Caco-2 (cell line): Measurements from ENCODE around the gene RPUSD3. TPM values are rescaled to one million over a fixed set of nuclear protein-coding genes. Genes with fewer than 3 reads are reported as not detected.
"Not testable (repeated sequence)": the region's sequence is repeated elsewhere in the genome, so short reads cannot be mapped to it uniquely, and the experiment has no call there.

ENCODE experiments used
- BruUV-seq: library from RNA; stranded (reverse); fragments of 400-500 nt; replicated peaks from 2 replicates; lab custom pipeline; 2021; lab: Mats Ljungman, UMichigan
- CTCF ChIA-PET: fragments of 300-600 bp; sonication (Branson Sonifier 250); formaldehyde crosslinking; loops from one replicate; lab custom pipeline; 2022; ENCODE audit warnings: antibody characterized with exemption; lab: Charles Lee
- POLR2A ChIA-PET: fragments of 300-600 bp; sonication (Branson Sonifier 250); formaldehyde crosslinking; loops from one replicate; lab custom pipeline; 2022; ENCODE audit warnings: antibody characterized with exemption; lab: Charles Lee
- DNase-seq, 2 experiments: peaks; one replicate each; pipeline versions ENCODE4 v3.0.0 to v3.0.0-alpha.2; 2020 to 2022
- H3K27me3 ChIP-seq: replicated peaks from 2 replicates; pipeline ENCODE4 v1.6.0; 2011; ENCODE audit warnings: low read length; ENCODE audit not compliant: control insufficient read depth, insufficient read depth
- H3K36me3 ChIP-seq: 2 replicates; pipeline ENCODE4 v1.5.1; 2011; ENCODE audit warnings: low read length; ENCODE audit not compliant: control insufficient read depth, insufficient read depth
- H3K4me1 ChIP-seq: fragments of 250-450 bp; sonication (Bioruptor Pico); 2 replicates; pipeline ENCODE4 v1.5.1; 2020; ENCODE audit warnings: mild to moderate bottlenecking
- H3K4me3 ChIP-seq: 2 replicates; pipeline ENCODE4 v1.5.1; 2011; ENCODE audit warnings: low read depth, mild to moderate bottlenecking, control low read depth, low read length
- H3K9me3 ChIP-seq: fragments of 250-450 bp; sonication (Bioruptor Pico); 2 replicates; pipeline ENCODE4 v1.5.1; 2020; ENCODE audit warnings: mild to moderate bottlenecking, moderate library complexity
- H3K27ac Mint-ChIP-seq: one replicate; pipeline ENCODE4 v1.8.0; 2022; ENCODE audit warnings: mixed read lengths; ENCODE audit not compliant: unreplicated experiment
- H3K27me3 Mint-ChIP-seq: one replicate; pipeline ENCODE4 v1.8.0; 2022; ENCODE audit warnings: mixed read lengths; ENCODE audit not compliant: insufficient read depth, unreplicated experiment
- H3K36me3 Mint-ChIP-seq: one replicate; pipeline ENCODE4 v1.8.0; 2022; ENCODE audit warnings: mild to moderate bottlenecking, mixed read lengths; ENCODE audit not compliant: insufficient read depth, unreplicated experiment
- H3K4me1 Mint-ChIP-seq: one replicate; pipeline ENCODE4 v1.8.0; 2022; ENCODE audit warnings: low read depth, mixed read lengths; ENCODE audit not compliant: unreplicated experiment
- H3K4me3 Mint-ChIP-seq: one replicate; pipeline ENCODE4 v1.8.0; 2022; ENCODE audit warnings: mild to moderate bottlenecking, moderate library complexity, mixed read lengths; ENCODE audit not compliant: unreplicated experiment
- H3K9me3 Mint-ChIP-seq: one replicate; pipeline ENCODE4 v1.8.0; 2022; ENCODE audit warnings: mixed read lengths; ENCODE audit not compliant: unreplicated experiment
- CTCF ChIP-seq, 2 experiments: fragments of 200-600 bp in 1 of 2; IDR thresholded peaks; 1 replicate in 1 of 2; 2 replicates in 1 of 2; pipeline versions ENCODE4 v1.5.1 to v1.8.0; 2011 to 2022; ENCODE audit warnings: antibody characterized with exemption in 1 of 2, control low read depth in 1 of 2, inconsistent platforms in 1 of 2, low read depth in 1 of 2, low read length in 1 of 2, mild to moderate bottlenecking in 1 of 2, moderate library complexity in 1 of 2; ENCODE audit not compliant: insufficient read depth in 1 of 2, severe bottlenecking in 1 of 2, unreplicated experiment in 1 of 2
- intact Hi-C: fragments of 100-400 bp; cut with micrococcal nuclease; formaldehyde crosslinking; loops from one replicate; pipeline ENCODE4 v1.10.0; 2022; ENCODE audit not compliant: unreplicated experiment
- total RNA-seq: library from RNA; stranded (reverse); gene quantifications from 2 replicates; pipeline ENCODE4 v1.2.3, GENCODE V29; 2022

Gene RPUSD3
- total RNA-seq, 1 experiment from 2014 or later: 61.8 TPM

- ChIA-PET CTCF (no interaction called here), POLR2A (no interaction called here)
- no peaks in the 10 kb centered on the region for H3K36me3 ChIP-seq
- no peaks in the 10 kb centered on the region; the same call in 1 of the 2 replicates for H3K4me1 ChIP-seq
- no peak overlapping the region for H3K27ac Mint-ChIP-seq
- H3K36me3 Mint-ChIP-seq: no peaks in the 10 kb centered on the region
- H3K27me3 ChIP-seq: no peaks in the 10 kb centered on the region
- no peak overlapping the region for H3K4me3 Mint-ChIP-seq
- intact Hi-C loops: no loop called here
- DNase-seq: no peak
- BruUV-seq: no TSS peak
- no peaks in the 10 kb centered on the region for H3K9me3 Mint-ChIP-seq
- no peaks in the 10 kb centered on the region for H3K9me3 ChIP-seq
- H3K4me3 ChIP-seq: no peak overlapping the region
- TF ChIP-seq CTCF (IDR thresholded peaks at IDR 0.05; ENCODE audit: insufficient read depth in 1 of 2, low read depth in 1 of 2, low read length in 1 of 2, severe bottlenecking in 1 of 2, unreplicated experiment in 1 of 2): no peak
- no peaks in the 10 kb centered on the region for H3K4me1 Mint-ChIP-seq
- H3K27me3 Mint-ChIP-seq: no peaks in the 10 kb centered on the region
These were observed 22.8 kb upstream of the RPUSD3 start for GRCh38 chr3:9866639-9867038.

DNA sequence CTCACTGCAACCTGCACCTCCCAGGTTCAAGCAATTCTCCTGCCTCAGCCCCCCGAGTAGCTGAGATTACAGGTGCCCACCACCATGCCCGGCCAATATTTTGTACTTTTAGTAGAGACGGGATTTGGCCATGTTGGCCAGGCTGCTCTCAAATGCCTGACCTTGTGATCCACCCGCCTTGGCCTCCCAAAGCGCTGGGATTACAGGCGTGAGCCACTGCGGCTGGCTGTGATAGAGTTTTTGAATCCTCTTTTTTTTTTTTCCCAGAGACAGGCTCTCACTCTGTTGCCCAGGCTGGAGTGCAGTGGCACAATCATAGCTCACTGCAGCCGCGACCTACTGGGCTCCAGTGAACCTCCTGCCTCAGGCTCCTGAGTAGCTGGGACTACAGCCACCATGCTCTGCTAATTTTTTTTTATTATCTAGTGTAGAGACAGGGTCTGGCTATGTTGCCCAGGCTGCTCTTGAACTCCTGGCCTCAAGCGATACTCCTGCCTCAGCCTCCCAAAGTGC is 21.4 kb upstream of the RPUSD3 start:
- H3K9me3 ChIP-seq, CTCF ChIA-PET, H3K27me3 ChIP-seq, H3K27ac Mint-ChIP-seq, H3K9me3 Mint-ChIP-seq, DNase-seq, H3K36me3 Mint-ChIP-seq, H3K4me1 Mint-ChIP-seq, H3K36me3 ChIP-seq, intact Hi-C loops, H3K4me3 Mint-ChIP-seq, H3K4me3 ChIP-seq, H3K4me1 ChIP-seq, BruUV-seq, POLR2A ChIA-PET, H3K27me3 Mint-ChIP-seq: not testable (repeated sequence)

DNA sequence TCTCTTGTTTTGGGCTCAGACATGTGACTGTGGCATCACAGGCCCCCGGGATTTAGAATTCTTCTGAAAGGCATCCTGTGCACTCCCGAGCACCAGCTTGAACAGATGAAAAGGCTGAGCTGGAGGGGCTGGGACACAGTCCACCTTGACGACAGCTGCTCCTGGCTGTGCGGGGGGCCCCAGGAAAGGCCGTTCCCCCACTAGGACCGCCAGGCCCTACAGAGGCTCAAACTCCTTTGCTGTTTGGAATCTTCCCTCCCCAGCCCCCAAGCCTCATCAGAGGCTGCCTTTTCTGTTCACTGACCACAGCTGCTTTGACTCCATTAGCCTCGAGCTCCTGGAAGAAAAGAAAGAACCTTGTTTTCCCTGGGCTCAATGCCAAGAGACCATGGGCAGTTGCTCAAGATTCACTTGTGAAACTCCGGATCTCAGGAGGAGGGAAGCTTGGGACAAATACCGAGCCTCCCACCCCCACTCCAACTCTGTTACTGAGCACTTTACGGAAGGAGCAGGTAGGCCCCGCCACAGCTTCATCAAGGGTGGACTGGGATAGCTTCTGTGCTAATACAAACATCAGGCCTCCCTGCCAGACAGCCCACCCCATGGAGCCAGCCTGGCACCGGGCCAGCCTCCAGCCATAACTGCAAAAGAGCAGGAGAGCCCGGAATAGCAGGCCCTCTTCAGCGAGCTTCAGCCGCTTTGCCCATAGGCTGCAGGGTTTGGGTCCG is 20.6 kb upstream of the RPUSD3 start:
- POLR2A ChIA-PET: no interaction called here
- Histone ChIP-seq H3K36me3 (no peaks in the 10 kb centered on the region), H3K4me1 (no peaks in the 10 kb centered on the region; the same call in 1 of the 2 replicates), H3K4me3 (no peak overlapping the region), H3K9me3 (no peaks in the 10 kb centered on the region), H3K27me3 (no peaks in the 10 kb centered on the region)
- no peak for TF ChIP-seq CTCF (IDR thresholded peaks at IDR 0.05; ENCODE audit: insufficient read depth in 1 of 2, low read depth in 1 of 2, low read length in 1 of 2, severe bottlenecking in 1 of 2, unreplicated experiment in 1 of 2)
- Mint-ChIP-seq H3K9me3 (no peaks in the 10 kb centered on the region), H3K4me3 (no peak overlapping the region), H3K27me3 (no peaks in the 10 kb centered on the region), H3K36me3 (no peaks in the 10 kb centered on the region), H3K4me1 (no peaks in the 10 kb centered on the region), H3K27ac (no peak overlapping the region)
- CTCF ChIA-PET: no interaction called here
- intact Hi-C loops: no loop called here
- no TSS peak for BruUV-seq
- no peak for DNase-seq
